H9 (cell line): ENCODE measurements around the gene ZSWIM5. TPM values are rescaled to one million over a fixed set of nuclear protein-coding genes. Genes with fewer than 3 reads are reported as not detected.

ENCODE experiments used
- DNase-seq: peaks from one replicate; pipeline ENCODE4 v3.0.0-alpha.2; 2017
- H2AFZ ChIP-seq: one replicate; pipeline ENCODE4 v1.6.1; 2013; ENCODE audit warnings: mild to moderate bottlenecking, low read length, control low read depth, moderate library complexity
- H2AK5ac ChIP-seq: 2 replicates; pipeline ENCODE4 v1.6.1; 2013; ENCODE audit warnings: low read length, control low read depth, mixed read lengths; ENCODE audit not compliant: insufficient read length
- H2BK120ac ChIP-seq: one replicate; pipeline ENCODE4 v1.6.1; 2013; ENCODE audit warnings: low read depth, mild to moderate bottlenecking, low read length, control low read depth, inconsistent platforms; ENCODE audit not compliant: poor library complexity, severe bottlenecking
- H2BK12ac ChIP-seq: 2 replicates; pipeline ENCODE4 v1.6.1; 2013; ENCODE audit warnings: low read length, control low read depth, mixed read lengths, low read depth; ENCODE audit not compliant: insufficient read length
- H2BK15ac ChIP-seq: 2 replicates; pipeline ENCODE4 v1.6.1; 2013; ENCODE audit warnings: low read depth, low read length, control low read depth
- H2BK20ac ChIP-seq: one replicate; pipeline ENCODE4 v1.6.1; 2013; ENCODE audit warnings: low read depth, mild to moderate bottlenecking, low read length, control low read depth, inconsistent platforms; ENCODE audit not compliant: poor library complexity, severe bottlenecking
- H2BK5ac ChIP-seq: 2 replicates; pipeline ENCODE4 v1.6.1; 2013; ENCODE audit warnings: low read length, control low read depth, mixed read lengths; ENCODE audit not compliant: insufficient read length
- H3K14ac ChIP-seq: 2 replicates; pipeline ENCODE4 v1.6.1; 2013; ENCODE audit warnings: low read length, control low read depth; ENCODE audit not compliant: insufficient read depth
- H3K18ac ChIP-seq: 2 replicates; pipeline ENCODE4 v1.6.1; 2013; ENCODE audit warnings: low read depth, mild to moderate bottlenecking, mixed read lengths, low read length, control low read depth; ENCODE audit not compliant: insufficient read length
- H3K23ac ChIP-seq: 2 replicates; pipeline ENCODE4 v1.6.1; 2013; ENCODE audit warnings: low read length, control low read depth, mixed read lengths, low read depth; ENCODE audit not compliant: insufficient read length
- H3K23me2 ChIP-seq: 2 replicates; pipeline ENCODE4 v1.6.1; 2013; ENCODE audit warnings: low read depth, mild to moderate bottlenecking, mixed read lengths, low read length, control low read depth; ENCODE audit not compliant: insufficient read length, poor library complexity, severe bottlenecking
- H3K27ac ChIP-seq: 2 replicates; pipeline ENCODE4 v1.5.1; 2013; ENCODE audit warnings: low read length, control low read depth, mixed read lengths, low read depth; ENCODE audit not compliant: insufficient read length
- H3K27me3 ChIP-seq: 2 replicates; pipeline ENCODE4 v1.6.1; 2013; ENCODE audit warnings: low read length, control low read depth, inconsistent platforms; ENCODE audit not compliant: insufficient read depth
- H3K4ac ChIP-seq: 2 replicates; pipeline ENCODE4 v1.6.1; 2013; ENCODE audit warnings: low read depth, mild to moderate bottlenecking, control low read depth, inconsistent platforms, low read length, moderate library complexity
- H3K4me1 ChIP-seq: 2 replicates; pipeline ENCODE4 v1.6.1; 2013; ENCODE audit warnings: low read length, control low read depth, inconsistent platforms; ENCODE audit not compliant: insufficient read depth
- H3K4me2 ChIP-seq: 2 replicates; pipeline ENCODE4 v1.6.1; 2013; ENCODE audit warnings: low read length, control low read depth, mixed read lengths; ENCODE audit not compliant: insufficient read length, insufficient read depth
- H3K56ac ChIP-seq: 2 replicates; pipeline ENCODE4 v1.6.1; 2013; ENCODE audit warnings: low read depth, mild to moderate bottlenecking, mixed read lengths, low read length, control low read depth; ENCODE audit not compliant: insufficient read length
- H3K79me1 ChIP-seq: 2 replicates; pipeline ENCODE4 v1.6.1; 2013; ENCODE audit warnings: low read depth, mild to moderate bottlenecking, moderate library complexity, low read length, control low read depth, inconsistent platforms; ENCODE audit not compliant: insufficient read depth, poor library complexity, severe bottlenecking
- H3K79me2 ChIP-seq: 2 replicates; pipeline ENCODE4 v1.6.1; 2013; ENCODE audit warnings: low read length, control low read depth, inconsistent platforms; ENCODE audit not compliant: insufficient read depth
- H3K9ac ChIP-seq: 2 replicates; pipeline ENCODE4 v1.6.1; 2013; ENCODE audit warnings: low read length, control low read depth, mixed read lengths; ENCODE audit not compliant: insufficient read length; ENCODE audit errors: extremely low read depth
- H3K9me3 ChIP-seq: one replicate; pipeline ENCODE4 v1.6.1; 2013; ENCODE audit warnings: low read depth, low read length, inconsistent platforms; ENCODE audit not compliant: control insufficient read depth
- H3T11ph ChIP-seq: one replicate; pipeline ENCODE4 v1.6.1; 2013; ENCODE audit warnings: mild to moderate bottlenecking, low read length, control low read depth, inconsistent platforms
- H4K20me1 ChIP-seq: one replicate; pipeline ENCODE4 v1.6.1; 2013; ENCODE audit not compliant: control insufficient read depth, insufficient read length, insufficient read depth
- H4K5ac ChIP-seq: 2 replicates; pipeline ENCODE4 v1.6.1; 2013; ENCODE audit warnings: low read depth, mild to moderate bottlenecking, mixed read lengths, low read length, control low read depth; ENCODE audit not compliant: insufficient read length
- H4K8ac ChIP-seq: replicated peaks from 2 replicates; pipeline ENCODE4 v1.6.1; 2013; ENCODE audit warnings: low read length, control low read depth, mixed read lengths, low read depth; ENCODE audit not compliant: insufficient read length
- H4K91ac ChIP-seq: 2 replicates; pipeline ENCODE4 v1.6.1; 2013; ENCODE audit warnings: low read depth, mild to moderate bottlenecking, moderate library complexity, mixed read lengths, low read length, control low read depth; ENCODE audit not compliant: insufficient read length
- H3K27ac Mint-ChIP-seq, 3 experiments: 2 replicates in 2 of 3; 3 replicates in 1 of 3; pipeline ENCODE4 v1.8.0; 2020 to 2021; ENCODE audit warnings: mixed read lengths in 3 of 3, mild to moderate bottlenecking in 1 of 3, moderate library complexity in 1 of 3
- H3K27me3 Mint-ChIP-seq: 2 replicates; pipeline ENCODE4 v1.8.0; 2021; ENCODE audit warnings: low read depth, mild to moderate bottlenecking, moderate library complexity, mixed read lengths
- H3K36me3 Mint-ChIP-seq, 3 experiments: 2 replicates in 2 of 3; 3 replicates in 1 of 3; pipeline ENCODE4 v1.8.0; 2020 to 2021; ENCODE audit warnings: low read depth in 3 of 3, mixed read lengths in 3 of 3; ENCODE audit not compliant: insufficient read depth in 1 of 3
- H3K4me1 Mint-ChIP-seq, 2 experiments: 2 replicates each; pipeline ENCODE4 v1.8.0; 2020; ENCODE audit warnings: mixed read lengths in 2 of 2
- H3K4me3 Mint-ChIP-seq, 2 experiments: 2 replicates in 1 of 2; 3 replicates in 1 of 2; pipeline ENCODE4 v1.8.0; 2020 to 2021; ENCODE audit warnings: mild to moderate bottlenecking in 2 of 2, mixed read lengths in 2 of 2, moderate library complexity in 1 of 2
- H3K9me3 Mint-ChIP-seq, 2 experiments: 2 replicates in 1 of 2; 3 replicates in 1 of 2; pipeline ENCODE4 v1.8.0; 2020; ENCODE audit warnings: mild to moderate bottlenecking in 2 of 2, mixed read lengths in 2 of 2, moderate library complexity in 1 of 2
- CTCF ChIP-seq: fragments of 200-600 bp; sonication (generic); conservative IDR thresholded peaks from 3 replicates; pipeline ENCODE4 v1.8.0; 2021; ENCODE audit warnings: antibody characterized with exemption, mild to moderate bottlenecking
- whole genome bisulfite sequencing: extraction: QIAGEN DNeasy Blood & Tissue Kit; methylation state at CpG from one replicate; pipeline ENCODE4 v1.1.7; 2013; ENCODE audit warnings: missing lambda C conversion rate, low lambda C conversion rate, mixed read lengths; ENCODE audit not compliant: insufficient read length; ENCODE audit errors: extremely low coverage; 5-methylcytosine and 5-hydroxymethylcytosine counted together
- total RNA-seq: library from RNA; stranded (reverse); gene quantifications from 2 replicates; pipeline ENCODE4 v1.2.1, GENCODE V29; 2021

The ZSWIM5 gene
- total RNA-seq, 1 experiment from 2014 or later = 3.5 TPM

- Histone ChIP-seq H3K4me2 (no peak overlapping the region), H2BK12ac (no peak overlapping the region), H3K18ac (no peak overlapping the region), H2AFZ (no peak overlapping the region), H3T11ph (no peak overlapping the region), H2BK15ac (no peak overlapping the region), H3K23ac (no peak overlapping the region), H3K9ac (no peak overlapping the region), H4K5ac (no peak overlapping the region), H2AK5ac (no peak overlapping the region), H3K4ac (no peak overlapping the region), H2BK5ac (no peak overlapping the region), H3K79me1 (no peaks in the 10 kb centered on the region), H3K14ac (no peak overlapping the region), H3K23me2 (no peaks in the 10 kb centered on the region), H3K79me2 (no peaks in the 10 kb centered on the region), H4K91ac (no peak overlapping the region), H4K8ac (no peak overlapping the region), H2BK20ac (no peak overlapping the region), H3K56ac (no peak overlapping the region), H3K27ac (no peak overlapping the region), H3K27me3 (no peaks in the 10 kb centered on the region), H4K20me1 (no peaks in the 10 kb centered on the region), H2BK120ac (no peak overlapping the region), H3K9me3 (no peaks in the 10 kb centered on the region), H3K4me1 (no peaks in the 10 kb centered on the region)
- H3K4me3 Mint-ChIP-seq = no peak overlapping the region
- TF ChIP-seq CTCF = no peak
- H3K9me3 Mint-ChIP-seq = no peaks in the 10 kb centered on the region
- H3K27ac Mint-ChIP-seq = no peak overlapping the region
- H3K36me3 Mint-ChIP-seq = no peaks in the 10 kb centered on the region; a peak in 1 of 7 replicates
- no CpG with 5 or more reads among the region's 2 CpGs for WGBS
- DNase-seq = no peak
- no peaks in the 10 kb centered on the region for H3K27me3 Mint-ChIP-seq
- no peaks in the 10 kb centered on the region for H3K4me1 Mint-ChIP-seq
These were observed 83.0 kb downstream of the ZSWIM5 start for GRCh38 chr1:45123358-45123757.
